ENCODE measurements around the gene SP6. TPM values are rescaled to one million over a fixed set of nuclear protein-coding genes. Genes with fewer than 3 reads are reported as not detected.

Gene SP6
- total and polyA plus RNA-seq, 4 donors: 0.03 to 0.09 (median 0.06) TPM

- DNase-seq (ENCODE audit: low spot score): no peak
These were observed 49.1 kb downstream of the SP6 start for GRCh38 chr17:47801906-47802305.

GRCh38 chr17:47801176-47801765 is 49.7 kb downstream of the SP6 start:
- no peak for DNase-seq (ENCODE audit: low spot score)
- H3K9ac ChIP-seq (ENCODE audit: low read depth in 1 of 2, low read length in 2 of 2): no peak overlapping the region
- no peaks in the 10 kb centered on the region for H3K36me3 ChIP-seq (ENCODE audit: control insufficient read depth in 4 of 4, insufficient read depth in 3 of 4, low read depth in 1 of 4, low read length in 3 of 4)
- H3K27me3 ChIP-seq (ENCODE audit: control insufficient read depth in 4 of 4, insufficient read depth in 4 of 4, low read length in 3 of 4): no peaks in the 10 kb centered on the region
- WGBS: 84% methylated on average over 4 of the region's 4 CpGs
- no peak overlapping the region for H3K27ac ChIP-seq (ENCODE audit: low read depth in 1 of 2, low read length in 2 of 2)
- H3K9me3 ChIP-seq (ENCODE audit: control insufficient read depth in 4 of 4, low read length in 3 of 4): no peaks in the 10 kb centered on the region
- H3K4me1 ChIP-seq (ENCODE audit: control insufficient read depth in 4 of 4, insufficient read depth in 4 of 4, low read length in 3 of 4): no peaks in the 10 kb centered on the region
- H3K4me3 ChIP-seq (ENCODE audit: low read depth in 1 of 3, low read length in 3 of 3): no peak overlapping the region
- TF ChIP-seq FOXA2 (IDR thresholded peaks at IDR 0.05) (no peak), ZBTB33 (IDR thresholded peaks at IDR 0.05) (no peak), HNF4A (conservative IDR thresholded peaks at IDR 0.05) (no peak), FOXA1 (IDR thresholded peaks at IDR 0.05) (no peak), RXRA (IDR thresholded peaks at IDR 0.05) (no peak), EGR1 (IDR thresholded peaks at IDR 0.05; ENCODE audit: low read depth in 2 of 2) (no peak), RAD21 (IDR thresholded peaks at IDR 0.05) (no peak), YY1 (IDR thresholded peaks at IDR 0.05) (no peak), NR2F2 (IDR thresholded peaks at IDR 0.05) (no peak), JUND (IDR thresholded peaks at IDR 0.05) (no peak), MAX (IDR thresholded peaks at IDR 0.05) (no peak), GABPA (IDR thresholded peaks at IDR 0.05 in 1 of 2, conservative IDR thresholded peaks at IDR 0.05 in 1 of 2) (no peak), HNF4G (IDR thresholded peaks at IDR 0.05) (no peak), REST (IDR thresholded peaks at IDR 0.05) (no peak)
- TF ChIP-seq, protein P1, sequence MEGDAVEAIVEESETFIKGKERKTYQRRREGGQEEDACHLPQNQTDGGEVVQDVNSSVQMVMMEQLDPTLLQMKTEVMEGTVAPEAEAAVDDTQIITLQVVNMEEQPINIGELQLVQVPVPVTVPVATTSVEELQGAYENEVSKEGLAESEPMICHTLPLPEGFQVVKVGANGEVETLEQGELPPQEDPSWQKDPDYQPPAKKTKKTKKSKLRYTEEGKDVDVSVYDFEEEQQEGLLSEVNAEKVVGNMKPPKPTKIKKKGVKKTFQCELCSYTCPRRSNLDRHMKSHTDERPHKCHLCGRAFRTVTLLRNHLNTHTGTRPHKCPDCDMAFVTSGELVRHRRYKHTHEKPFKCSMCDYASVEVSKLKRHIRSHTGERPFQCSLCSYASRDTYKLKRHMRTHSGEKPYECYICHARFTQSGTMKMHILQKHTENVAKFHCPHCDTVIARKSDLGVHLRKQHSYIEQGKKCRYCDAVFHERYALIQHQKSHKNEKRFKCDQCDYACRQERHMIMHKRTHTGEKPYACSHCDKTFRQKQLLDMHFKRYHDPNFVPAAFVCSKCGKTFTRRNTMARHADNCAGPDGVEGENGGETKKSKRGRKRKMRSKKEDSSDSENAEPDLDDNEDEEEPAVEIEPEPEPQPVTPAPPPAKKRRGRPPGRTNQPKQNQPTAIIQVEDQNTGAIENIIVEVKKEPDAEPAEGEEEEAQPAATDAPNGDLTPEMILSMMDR (IDR thresholded peaks at IDR 0.05; ENCODE audit: low read depth, low read length, missing input control): no peak

More at GRCh38 chr17:47801906-47802305, 49.1 kb downstream of the SP6 start:
- Histone ChIP-seq H3K27ac (ENCODE audit: low read depth in 1 of 2, low read length in 2 of 2) (no peak overlapping the region), H3K9me3 (ENCODE audit: control insufficient read depth in 4 of 4, low read length in 3 of 4) (no peaks in the 10 kb centered on the region), H3K27me3 (ENCODE audit: control insufficient read depth in 4 of 4, insufficient read depth in 4 of 4, low read length in 3 of 4) (no peaks in the 10 kb centered on the region), H3K9ac (ENCODE audit: low read depth in 1 of 2, low read length in 2 of 2) (no peak overlapping the region), H3K4me3 (ENCODE audit: low read depth in 1 of 3, low read length in 3 of 3) (no peak overlapping the region), H3K36me3 (ENCODE audit: control insufficient read depth in 4 of 4, insufficient read depth in 3 of 4, low read depth in 1 of 4, low read length in 3 of 4) (peaks cover 0 to under 1% (median 0%) of the 10 kb centered on the region in 4 donors), H3K4me1 (ENCODE audit: control insufficient read depth in 4 of 4, insufficient read depth in 4 of 4, low read length in 3 of 4) (no peaks in the 10 kb centered on the region)
- no peak for TF ChIP-seq REST (IDR thresholded peaks at IDR 0.05)
- TF ChIP-seq, protein P2, sequence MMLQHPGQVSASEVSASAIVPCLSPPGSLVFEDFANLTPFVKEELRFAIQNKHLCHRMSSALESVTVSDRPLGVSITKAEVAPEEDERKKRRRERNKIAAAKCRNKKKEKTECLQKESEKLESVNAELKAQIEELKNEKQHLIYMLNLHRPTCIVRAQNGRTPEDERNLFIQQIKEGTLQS (IDR thresholded peaks at IDR 0.05): no peak
- TF ChIP-seq FOXA1 (IDR thresholded peaks at IDR 0.05): no peak
- no peak for TF ChIP-seq NR2F2 (IDR thresholded peaks at IDR 0.05)
- WGBS: 55% methylated on average over 6 of the region's 6 CpGs

Measured in liver (tissue), 9 donors.